GM18507 (cell line): ENCODE results near the gene LRMDA.

Experiments used
- DNase-seq: peaks from one replicate; pipeline ENCODE4 v3.0.0; 2011; ENCODE audit warnings: low read depth; ENCODE audit not compliant: insufficient read length; ENCODE audit errors: extremely low spot score
- FAIRE-seq: peaks from 2 replicates; lab custom pipeline; 2011; peaks lifted over from hg19 to GRCh38; lab: Jason Lieb, UNC

LRMDA gene

DNA sequence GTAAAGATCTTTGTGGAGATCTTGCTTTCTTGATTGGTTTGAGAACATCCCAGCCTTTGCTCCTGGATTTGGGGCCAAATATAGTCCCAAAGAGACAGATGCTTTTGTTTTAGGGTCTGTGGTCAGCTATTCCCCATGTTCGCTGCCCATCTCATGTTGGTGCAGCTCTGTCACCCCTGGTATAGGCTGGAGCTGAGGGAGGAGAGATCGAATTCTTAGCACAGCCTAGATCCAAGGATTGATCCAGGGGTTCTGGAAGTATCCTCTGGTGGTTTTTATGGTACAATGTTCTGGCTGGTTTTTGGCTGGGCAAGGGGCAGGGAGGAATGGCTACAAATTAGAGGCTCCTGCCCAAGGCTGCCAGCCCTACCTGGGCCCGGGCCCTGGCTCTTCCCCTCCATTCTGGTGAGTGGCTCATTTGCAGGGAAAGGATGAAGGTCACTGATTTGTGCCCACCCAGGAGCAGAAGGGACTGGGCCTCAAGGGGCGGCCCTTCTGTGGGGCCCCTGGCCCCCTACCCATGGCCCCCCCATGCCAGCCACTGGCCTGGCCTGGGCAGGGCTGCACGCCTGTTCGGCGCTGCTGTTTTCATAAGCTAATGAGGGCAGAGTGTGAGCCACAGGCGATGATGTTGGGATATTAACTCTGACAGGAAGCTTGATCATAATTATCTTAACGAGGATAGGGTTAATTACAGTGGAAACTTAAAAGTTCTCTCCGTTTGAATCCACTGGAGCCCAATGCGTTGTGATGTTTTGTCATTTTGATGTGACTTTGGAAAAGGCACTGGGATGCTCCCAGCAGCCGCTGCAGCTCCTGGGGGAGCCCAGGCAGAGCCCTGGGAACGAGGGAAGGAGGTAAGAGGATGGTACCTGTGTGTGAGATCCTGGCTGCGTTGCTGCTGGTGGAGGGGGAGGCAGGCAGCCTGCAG lies 600.6 kb downstream of the LRMDA start:
- FAIRE-seq = no peak

GRCh38 chr10:76032700-76033039 lies 601.2 kb downstream of the LRMDA start:
- FAIRE-seq (no peak), DNase-seq (no peak)

More for the DNA sequence above, 600.6 kb downstream of the LRMDA start:
- DNase-seq = no peak

DNA sequence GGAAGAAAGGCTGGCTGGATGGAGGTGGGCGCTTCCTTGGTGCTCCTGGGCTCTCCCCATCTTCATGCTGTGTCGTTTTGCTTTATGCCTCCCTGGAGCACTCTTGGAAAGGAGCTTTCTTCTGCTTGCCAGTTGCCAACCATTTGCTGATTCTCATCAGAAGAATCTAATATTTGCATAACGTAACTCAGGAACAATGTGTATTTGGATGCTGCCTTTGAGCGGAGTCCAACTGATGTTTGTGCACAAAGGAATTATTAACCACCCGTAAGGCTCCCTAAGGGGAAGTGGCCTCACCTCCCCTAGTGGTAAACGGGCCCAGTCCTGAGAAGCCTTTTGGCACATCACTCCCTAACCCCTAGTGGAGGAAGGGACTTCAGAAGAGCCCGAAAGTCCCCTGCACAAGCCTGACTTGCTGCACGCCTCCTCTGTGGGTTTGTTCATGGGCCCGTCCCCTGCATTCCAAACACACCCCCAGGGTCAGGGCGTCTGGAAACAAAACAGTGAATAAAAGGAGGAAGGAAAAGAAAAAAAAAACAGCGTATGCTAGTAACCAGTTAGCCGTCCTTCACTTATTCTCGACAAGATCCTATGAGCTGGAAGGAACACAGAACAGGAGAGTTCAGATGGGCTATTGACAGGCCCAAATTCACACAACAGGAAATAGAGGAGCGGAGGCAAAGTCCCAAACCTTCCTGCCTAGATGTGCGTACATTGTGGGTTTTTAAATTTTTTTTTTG lies 602.2 kb downstream of the LRMDA start:
- no peak for FAIRE-seq

GRCh38 chr10:76034353-76035205 lies 603.2 kb downstream of the LRMDA start:
- no peak for DNase-seq

More for the DNA sequence above, 602.2 kb downstream of the LRMDA start:
- no peak for DNase-seq

DNA sequence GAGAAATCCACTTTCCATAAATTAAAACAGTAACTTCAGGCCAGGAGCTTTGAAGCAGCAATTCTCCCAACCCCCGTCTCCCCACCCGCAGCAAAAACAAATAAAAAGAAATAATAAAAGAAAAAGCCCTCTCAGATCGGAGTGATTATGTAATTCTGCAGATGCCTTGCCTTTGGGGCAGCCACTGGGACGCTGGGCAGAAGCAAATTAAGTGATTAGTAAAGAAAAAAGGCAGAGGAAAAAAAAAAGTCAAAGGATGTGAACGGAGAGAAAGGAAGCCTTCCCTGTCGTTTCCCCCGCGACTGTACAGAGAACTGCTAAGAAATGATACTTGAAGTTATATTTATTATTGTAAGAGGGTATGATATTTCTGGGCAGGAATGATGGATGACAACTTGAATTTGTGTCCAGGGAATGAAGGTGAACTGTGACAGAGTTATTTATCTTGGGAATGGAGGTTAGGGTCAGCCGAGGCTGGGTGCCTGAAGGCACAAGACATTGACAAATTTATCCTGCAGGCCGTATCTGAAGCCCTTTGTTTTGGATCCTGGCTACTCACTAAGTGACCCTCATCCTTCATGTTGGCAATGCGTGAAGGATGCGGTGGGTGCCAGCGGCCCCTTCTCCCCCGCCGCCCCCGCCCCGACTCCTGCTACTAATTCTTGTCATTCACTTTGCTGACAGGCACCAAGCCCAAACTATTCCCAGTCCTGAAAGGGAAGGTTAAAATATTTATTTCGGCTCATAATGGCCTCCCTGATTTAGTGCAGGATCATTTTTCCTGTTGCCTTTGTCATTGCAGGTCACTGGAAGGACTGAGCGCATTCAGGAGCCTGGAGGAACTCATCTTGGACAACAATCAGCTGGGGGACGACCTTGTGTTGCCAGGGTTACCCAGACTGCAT lies 604.0 kb downstream of the LRMDA start:
- DNase-seq (no peak), FAIRE-seq (no peak)

More at GRCh38 chr10:76034353-76035205, 603.2 kb downstream of the LRMDA start:
- FAIRE-seq = no peak

DNA sequence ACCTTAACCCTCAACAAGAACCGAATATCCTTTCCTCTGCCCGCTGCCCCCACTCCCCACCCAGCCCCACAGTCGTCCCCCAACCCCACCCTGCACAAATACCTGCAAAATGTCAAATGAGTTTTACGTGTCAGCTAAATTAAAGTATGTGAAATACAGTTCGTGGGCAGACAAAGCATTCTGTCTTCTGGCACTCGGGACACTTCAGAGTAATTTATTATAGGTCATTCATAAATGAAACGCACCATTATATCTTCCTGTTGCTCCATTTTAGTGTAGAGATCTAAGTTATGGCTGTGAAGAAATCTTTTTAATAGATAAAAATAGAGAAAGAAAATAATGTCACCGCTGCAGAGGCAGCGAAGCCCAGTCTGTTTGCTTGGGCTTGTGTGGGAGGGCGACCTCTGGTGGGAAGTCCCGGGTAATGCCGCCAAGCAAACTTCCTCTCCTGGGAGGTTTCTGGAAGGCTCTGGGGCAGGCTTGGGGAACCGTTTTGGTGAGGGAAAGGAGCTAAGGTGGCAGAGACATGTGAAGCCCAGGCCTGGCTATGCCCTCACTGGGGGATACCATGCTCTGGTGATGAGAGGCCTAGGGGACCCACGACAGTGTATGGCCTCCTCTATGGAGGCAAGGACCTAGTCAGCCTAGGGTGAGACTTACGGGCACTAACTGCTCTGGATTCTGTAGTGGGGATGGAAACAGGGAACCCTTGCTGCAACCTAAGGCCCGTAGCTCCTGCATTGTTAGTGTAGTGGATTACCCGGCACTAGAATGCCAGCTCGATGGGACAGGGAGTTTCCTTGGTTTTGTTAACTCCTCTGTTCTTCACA lies 604.9 kb downstream of the LRMDA start:
- FAIRE-seq = peak; percentile 79
- DNase-seq = peak; percentile 20

DNA sequence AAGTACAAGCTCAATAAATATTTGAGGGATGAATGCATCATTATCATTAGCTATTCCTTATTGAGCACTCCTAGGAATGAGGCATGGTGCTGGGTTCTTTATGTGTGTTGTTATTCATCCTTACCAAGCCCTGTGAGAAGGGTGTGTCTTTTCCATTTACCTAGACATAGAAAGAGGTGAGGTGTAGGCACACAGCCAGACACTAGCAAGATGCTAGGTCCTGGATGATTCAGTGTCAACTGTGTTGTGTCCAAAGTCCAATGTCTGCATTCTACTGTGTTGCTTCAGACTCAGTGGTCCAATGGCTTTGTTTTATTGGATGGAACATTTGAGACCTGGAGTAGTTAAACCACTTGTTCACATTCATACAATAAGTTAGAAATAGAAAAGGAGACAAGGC lies 605.5 kb downstream of the LRMDA start:
- FAIRE-seq (no peak), DNase-seq (no peak)

GRCh38 chr10:76037531-76038155 lies 606.2 kb downstream of the LRMDA start:
- FAIRE-seq (no peak), DNase-seq (no peak)

DNA sequence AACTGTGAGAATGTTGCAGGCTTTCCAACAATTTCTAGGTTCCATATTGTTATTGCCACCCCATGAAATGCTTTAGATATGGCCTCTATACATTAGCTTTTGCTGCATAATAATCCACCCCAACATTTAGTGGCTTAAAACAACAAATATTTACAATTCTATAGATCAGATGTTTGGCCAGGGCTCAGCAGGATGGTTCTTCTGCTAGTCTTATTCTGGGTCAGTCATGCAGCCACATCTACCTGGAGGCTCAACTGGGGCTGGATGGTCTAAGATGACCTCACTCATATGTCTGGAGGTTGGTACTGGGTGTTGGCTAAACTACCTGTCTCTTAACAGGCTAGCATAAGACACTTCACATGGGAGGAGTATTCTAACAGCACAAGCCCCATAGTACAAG lies 607.3 kb downstream of the LRMDA start:
- no peak for DNase-seq
- no peak for FAIRE-seq

- FAIRE-seq (no peak), DNase-seq (no peak)
Measured at GRCh38 chr10:76040107-76040829, 608.8 kb downstream of the LRMDA start.

DNA sequence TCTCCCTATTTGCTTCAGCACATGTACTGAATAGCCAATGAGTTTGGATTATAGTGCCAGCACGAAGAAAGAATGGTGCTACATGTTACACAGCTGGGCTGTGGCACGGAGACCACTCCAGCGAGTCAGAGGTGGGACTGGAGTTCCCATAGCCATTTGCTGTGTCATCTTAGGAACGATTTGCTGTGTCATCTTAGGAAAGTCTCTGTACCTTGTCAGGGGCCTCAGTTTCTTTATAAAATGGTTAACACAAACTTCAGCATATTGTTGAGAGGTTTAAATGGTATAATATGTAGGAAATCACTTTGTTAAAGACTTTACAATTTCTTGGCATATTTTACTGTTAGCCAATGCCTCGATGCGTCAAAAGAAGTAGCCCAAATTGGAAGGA lies 609.4 kb downstream of the LRMDA start:
- FAIRE-seq = no peak

GRCh38 chr10:76041551-76041950 lies 610.1 kb downstream of the LRMDA start:
- DNase-seq = no peak
- FAIRE-seq = no peak

More for the DNA sequence above, 609.4 kb downstream of the LRMDA start:
- DNase-seq = no peak

DNA sequence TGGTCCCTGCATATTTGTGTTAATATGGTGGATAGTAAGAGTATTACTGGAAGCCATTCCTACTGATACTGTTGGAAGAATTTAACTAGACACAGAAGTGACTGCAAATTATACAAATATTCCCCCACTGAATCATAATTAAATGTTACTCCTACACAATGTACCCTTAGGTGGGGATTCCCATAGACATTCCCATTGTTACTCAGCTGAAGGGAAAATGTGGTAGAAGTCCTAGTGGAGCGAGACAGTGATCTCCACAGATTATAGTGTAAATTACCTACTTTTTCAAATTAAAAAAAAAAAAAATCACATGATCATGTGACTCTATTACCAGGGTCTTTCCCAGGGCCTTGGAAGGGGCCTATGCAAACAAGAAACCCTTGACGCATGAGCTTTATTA lies 611.8 kb downstream of the LRMDA start:
- FAIRE-seq = no peak
- no peak for DNase-seq

- no peak for DNase-seq
- no peak for FAIRE-seq
Measured at GRCh38 chr10:76044751-76045150, 613.3 kb downstream of the LRMDA start.

GRCh38 chr10:76045174-76045573 lies 613.8 kb downstream of the LRMDA start:
- DNase-seq (no peak), FAIRE-seq (no peak)

GRCh38 chr10:76047521-76047920 lies 616.1 kb downstream of the LRMDA start:
- FAIRE-seq (no peak), DNase-seq (no peak)
